Gastroesophageal sphincter (tissue), 4 donors: Measurements from ENCODE around the gene GRAMD1C. TPM values are rescaled to one million over a fixed set of nuclear protein-coding genes. Genes with fewer than 3 reads are reported as not detected.

Experiments used
- ATAC-seq: fragments of 150-250 bp; one replicate; pipeline ENCODE4 v1.9.1; 2016; ENCODE audit warnings: mild to moderate bottlenecking, moderate library complexity
- H3K27ac ChIP-seq, 4 donors: fragments of 200-600 bp; sonication (generic) in 3 of 4; 1 replicate in 3 of 4; 2 replicates in 1 of 4; pipeline ENCODE4 v1.5.1; 2016 to 2019
- H3K27me3 ChIP-seq: fragments of 200-600 bp; sonication (generic); one replicate; pipeline ENCODE4 v1.5.1; 2019
- H3K36me3 ChIP-seq, 2 donors: fragments of 200-600 bp; sonication (generic); one replicate each; pipeline ENCODE4 v1.5.1; 2019; ENCODE audit warnings: control low read depth in 1 of 2
- H3K4me1 ChIP-seq, 3 donors: fragments of 200-600 bp; sonication (generic); 1 replicate in 2 of 3; 2 replicates in 1 of 3; pipeline ENCODE4 v1.5.1; 2016 to 2019; ENCODE audit warnings: control low read depth in 2 of 3
- H3K4me3 ChIP-seq, 2 donors: fragments of 200-600 bp; sonication (generic); one replicate each; pipeline ENCODE4 v1.5.1; 2019; ENCODE audit warnings: mild to moderate bottlenecking in 1 of 2, moderate library complexity in 1 of 2
- H3K9me3 ChIP-seq, 3 donors: fragments of 200-600 bp; sonication (generic); one replicate each; pipeline ENCODE4 v1.5.1; 2017 to 2019; ENCODE audit warnings: control low read depth in 2 of 3
- EP300 ChIP-seq: sonication (generic); formaldehyde crosslinking; IDR thresholded peaks from one replicate; pipeline ENCODE4 v1.6.1; 2017; ENCODE audit warnings: antibody characterized with exemption, mild to moderate bottlenecking
- POLR2A ChIP-seq, 2 donors: fragments of 450-650 bp; IDR thresholded peaks; one replicate each; pipeline ENCODE4 v1.6.1; 2017; ENCODE audit warnings: antibody characterized with exemption in 2 of 2, mild to moderate bottlenecking in 2 of 2, moderate library complexity in 1 of 2
- POLR2AphosphoS5 ChIP-seq: sonication (generic); formaldehyde crosslinking; IDR thresholded peaks from one replicate; pipeline ENCODE4 v1.6.1; 2017; ENCODE audit warnings: antibody characterized with exemption
- WGBS, 2 donors: methylation state at CpG; one replicate each; pipeline ENCODE4 v1.1.5; 2018; ENCODE audit warnings: low coverage in 1 of 2; 5-methylcytosine and 5-hydroxymethylcytosine counted together
- total RNA-seq, 4 donors: library from RNA; depleted of rRNA; stranded (reverse); fragments of >200 nt; gene quantifications; one replicate each; pipeline ENCODE4 v1.1.0, GENCODE V29; 2016
- TF ChIP-seq, protein P1 (sequence below), 4 experiments: fragments of 200-600 bp in 2 of 4; fragments of 450-650 bp in 2 of 4; sonication (generic) in 1 of 4; IDR thresholded peaks; one replicate each; pipeline ENCODE4 v1.5.1; 2017 to 2019; ENCODE audit warnings: antibody characterized with exemption in 4 of 4, mild to moderate bottlenecking in 2 of 4, moderate library complexity in 2 of 4

The GRAMD1C gene
- total RNA-seq, 4 donors from 2014 or later: 0.54 to 3.6 (median 1.4) TPM; not detected in 1

DNA sequence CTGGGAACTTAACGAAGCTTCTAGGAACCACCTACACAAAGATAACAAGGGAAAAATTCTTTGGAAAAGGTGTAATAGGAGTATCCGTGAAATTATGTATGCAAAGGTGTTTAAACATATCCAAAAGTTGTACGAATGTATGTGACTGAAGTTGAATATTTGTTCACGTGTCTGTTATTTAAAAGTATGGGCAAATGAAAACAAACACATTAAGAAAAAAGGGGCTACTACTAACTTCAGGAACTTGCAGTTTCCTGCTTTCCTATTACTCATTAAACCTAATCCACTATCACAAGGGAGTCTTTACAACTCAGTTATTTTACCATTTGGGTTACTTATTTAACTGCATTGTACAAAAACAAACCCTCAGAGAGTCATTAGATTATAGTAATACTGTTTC, 33.9 kb upstream of the GRAMD1C start:
- H3K36me3 ChIP-seq: peaks cover 0 to 99% of the 10 kb centered on the region in 2 donors
- no peaks in the 10 kb centered on the region for H3K9me3 ChIP-seq
- H3K4me3 ChIP-seq: no peak overlapping the region
- H3K27me3 ChIP-seq: no peaks in the 10 kb centered on the region
- H3K27ac ChIP-seq: no peak overlapping the region
- no peaks in the 10 kb centered on the region for H3K4me1 ChIP-seq
- 85 to 89% methylated on average over 4 of the region's 4 CpGs for WGBS, 2 donors
- no peak for ATAC-seq
- no peak for TF ChIP-seq POLR2AphosphoS5
- TF ChIP-seq EP300: no peak
- no peak for TF ChIP-seq POLR2A (IDR thresholded peaks at IDR 0.05)
- TF ChIP-seq, protein P1, sequence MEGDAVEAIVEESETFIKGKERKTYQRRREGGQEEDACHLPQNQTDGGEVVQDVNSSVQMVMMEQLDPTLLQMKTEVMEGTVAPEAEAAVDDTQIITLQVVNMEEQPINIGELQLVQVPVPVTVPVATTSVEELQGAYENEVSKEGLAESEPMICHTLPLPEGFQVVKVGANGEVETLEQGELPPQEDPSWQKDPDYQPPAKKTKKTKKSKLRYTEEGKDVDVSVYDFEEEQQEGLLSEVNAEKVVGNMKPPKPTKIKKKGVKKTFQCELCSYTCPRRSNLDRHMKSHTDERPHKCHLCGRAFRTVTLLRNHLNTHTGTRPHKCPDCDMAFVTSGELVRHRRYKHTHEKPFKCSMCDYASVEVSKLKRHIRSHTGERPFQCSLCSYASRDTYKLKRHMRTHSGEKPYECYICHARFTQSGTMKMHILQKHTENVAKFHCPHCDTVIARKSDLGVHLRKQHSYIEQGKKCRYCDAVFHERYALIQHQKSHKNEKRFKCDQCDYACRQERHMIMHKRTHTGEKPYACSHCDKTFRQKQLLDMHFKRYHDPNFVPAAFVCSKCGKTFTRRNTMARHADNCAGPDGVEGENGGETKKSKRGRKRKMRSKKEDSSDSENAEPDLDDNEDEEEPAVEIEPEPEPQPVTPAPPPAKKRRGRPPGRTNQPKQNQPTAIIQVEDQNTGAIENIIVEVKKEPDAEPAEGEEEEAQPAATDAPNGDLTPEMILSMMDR (IDR thresholded peaks at IDR 0.05): no peak

DNA sequence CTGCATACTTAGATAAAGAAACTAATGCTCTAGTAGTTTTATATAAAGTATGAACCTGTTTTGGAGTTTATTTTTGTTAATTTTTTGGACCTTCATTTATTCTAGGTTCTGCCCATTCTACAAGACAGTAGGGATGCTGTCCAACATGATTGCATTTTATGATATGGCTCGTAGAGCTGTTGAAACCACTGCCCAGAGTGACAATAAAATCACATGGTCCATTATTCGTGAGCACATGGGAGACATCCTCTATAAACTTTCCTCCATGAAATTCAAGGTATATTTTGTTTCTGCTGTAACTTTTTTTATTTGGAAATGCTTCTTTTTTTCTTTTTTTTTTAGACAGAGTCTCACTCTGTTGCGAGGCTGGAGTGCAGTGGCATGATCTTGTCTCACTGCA, 33.3 kb upstream of the GRAMD1C start:
- Histone ChIP-seq H3K36me3 (peaks cover 0 to 99% of the 10 kb centered on the region in 2 donors), H3K9me3 (no peaks in the 10 kb centered on the region), H3K4me3 (no peak overlapping the region), H3K4me1 (no peaks in the 10 kb centered on the region), H3K27ac (no peak overlapping the region), H3K27me3 (no peaks in the 10 kb centered on the region)
- 89 to 93% methylated on average over 2 to 3 of the region's 3 CpGs for WGBS, 2 donors
- TF ChIP-seq POLR2A (IDR thresholded peaks at IDR 0.05): no peak
- no peak for TF ChIP-seq POLR2AphosphoS5
- no peak for TF ChIP-seq EP300
- TF ChIP-seq, protein P1 (IDR thresholded peaks at IDR 0.05): no peak
- no peak for ATAC-seq

DNA sequence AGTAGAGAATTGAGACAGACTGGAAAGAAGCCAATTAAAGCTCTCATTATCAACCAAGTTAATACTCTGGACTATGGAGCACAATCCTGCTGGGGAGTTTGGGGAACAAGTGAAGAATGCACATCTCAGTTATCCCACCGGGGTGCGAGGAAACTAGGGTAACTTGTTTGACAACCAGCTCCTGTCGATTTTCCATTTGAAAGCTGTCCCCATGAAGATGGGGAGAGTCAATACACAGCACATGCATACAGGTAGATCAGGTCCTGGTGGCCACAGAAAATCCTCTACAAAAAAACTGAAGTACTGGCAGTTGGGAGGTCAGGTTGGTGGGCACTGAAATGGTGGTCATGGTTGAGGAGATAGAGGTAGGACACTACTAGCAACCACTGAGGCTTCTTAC, 25.7 kb upstream of the GRAMD1C start:
- ATAC-seq: no peak
- Histone ChIP-seq H3K9me3 (no peaks in the 10 kb centered on the region), H3K4me3 (no peak overlapping the region), H3K27ac (no peak overlapping the region), H3K36me3 (peaks cover 0 to 46% of the 10 kb centered on the region in 2 donors), H3K27me3 (no peaks in the 10 kb centered on the region), H3K4me1 (no peaks in the 10 kb centered on the region)
- whole genome bisulfite sequencing, 2 donors: 100% methylated on average over 2 of the region's 3 CpGs; no CpG with 5 or more reads in 1 of the 2 donors
- TF ChIP-seq, protein P1 (IDR thresholded peaks at IDR 0.05): no peak
- TF ChIP-seq POLR2AphosphoS5: no peak
- TF ChIP-seq POLR2A (IDR thresholded peaks at IDR 0.05): no peak
- TF ChIP-seq EP300: no peak

DNA sequence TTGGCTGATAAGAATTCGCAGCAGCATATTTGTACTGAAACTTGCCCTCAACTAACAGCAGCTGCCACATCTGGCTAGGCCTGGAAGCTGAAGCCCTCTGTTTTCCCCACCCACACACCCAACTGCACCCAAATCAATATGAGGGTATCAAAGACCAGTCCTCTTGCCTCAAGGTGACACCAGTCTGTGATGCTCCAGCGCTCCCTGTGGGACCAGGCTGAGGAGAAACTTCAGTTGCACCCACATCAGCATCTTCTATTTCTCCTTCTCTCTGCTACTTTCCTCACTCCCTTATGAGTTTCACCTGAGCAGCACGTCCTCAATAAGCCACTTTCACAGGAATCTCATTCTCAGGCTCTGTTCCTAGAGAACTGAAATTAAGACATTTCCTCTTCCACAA, 18.7 kb upstream of the GRAMD1C start:
- H3K36me3 ChIP-seq: no peaks in the 10 kb centered on the region
- no peak overlapping the region for H3K27ac ChIP-seq
- TF ChIP-seq POLR2A (IDR thresholded peaks at IDR 0.05) (no peak), EP300 (no peak), POLR2AphosphoS5 (no peak)
- TF ChIP-seq, protein P1 (IDR thresholded peaks at IDR 0.05): no peak
- WGBS, 2 donors: 90 to 100% methylated on average over 1 to 2 of the region's 3 CpGs
- H3K4me1 ChIP-seq: no peaks in the 10 kb centered on the region
- ATAC-seq: no peak
- no peaks in the 10 kb centered on the region for H3K9me3 ChIP-seq
- H3K27me3 ChIP-seq: no peaks in the 10 kb centered on the region
- H3K4me3 ChIP-seq: no peak overlapping the region

DNA sequence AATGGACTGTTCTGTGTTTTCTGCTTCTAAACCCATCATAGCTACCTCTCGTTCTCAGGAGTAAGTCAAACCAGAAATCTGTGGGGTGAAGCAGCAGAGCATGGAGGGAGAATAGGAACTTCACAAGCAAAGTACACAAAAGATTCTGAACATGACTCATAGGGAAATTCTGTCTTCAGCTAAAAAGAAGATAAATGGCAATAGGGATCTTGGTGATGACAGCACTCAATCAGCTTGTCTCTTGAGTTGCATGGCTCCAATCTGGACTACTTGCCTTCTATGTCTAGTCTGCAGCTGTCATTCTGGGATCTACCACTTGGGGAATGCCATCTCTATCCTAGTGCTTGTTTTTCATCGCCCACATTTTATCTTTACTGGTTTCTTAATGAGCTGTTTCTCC, 13.5 kb upstream of the GRAMD1C start:
- Histone ChIP-seq H3K4me1 (no peaks in the 10 kb centered on the region), H3K27me3 (no peaks in the 10 kb centered on the region), H3K27ac (no peak overlapping the region), H3K9me3 (no peaks in the 10 kb centered on the region), H3K4me3 (no peak overlapping the region), H3K36me3 (no peaks in the 10 kb centered on the region)
- TF ChIP-seq POLR2A (IDR thresholded peaks at IDR 0.05): no peak
- no peak for TF ChIP-seq POLR2AphosphoS5
- TF ChIP-seq, protein P1 (IDR thresholded peaks at IDR 0.05): no peak
- TF ChIP-seq EP300: no peak
- 39 to 86% methylated on average over 2 of the region's 2 CpGs for WGBS, 2 donors
- ATAC-seq: no peak
